GM19099 (cell line): Measurements from ENCODE around the gene HCFC2.

Source experiments
- POLR2A ChIP-seq: IDR thresholded peaks from 3 replicates; pipeline ENCODE4 v1.6.1; 2011; ENCODE audit warnings: low read depth; ENCODE audit not compliant: insufficient read length; ENCODE audit errors: extremely low read depth

HCFC2 gene

GRCh38 chr12:104137001-104137901, 72.9 kb downstream of the HCFC2 start:
- TF ChIP-seq POLR2A = peak; percentile 67

GRCh38 chr12:104137902-104138796, 73.8 kb downstream of the HCFC2 start, which contains the start of gene NFYB:
NFYB (minus strand) TSS chr12:104138210; CDS start chr12:104135453, 2,757 bp downstream.
- TF ChIP-seq POLR2A = peak; percentile 89

GRCh38 chr12:104138797-104139152, 74.4 kb downstream of the HCFC2 start:
- TF ChIP-seq POLR2A = no peak

GRCh38 chr12:104142543-104142942, 78.2 kb downstream of the HCFC2 start:
- TF ChIP-seq POLR2A = no peak

- TF ChIP-seq POLR2A = no peak
Measured at GRCh38 chr12:104143002-104143401, 78.7 kb downstream of the HCFC2 start.

GRCh38 chr12:104143918-104144317, 79.6 kb downstream of the HCFC2 start:
- no peak for TF ChIP-seq POLR2A

- TF ChIP-seq POLR2A = no peak
Measured at GRCh38 chr12:104147346-104147745, 83.0 kb downstream of the HCFC2 start.

- no peak for TF ChIP-seq POLR2A
Measured at GRCh38 chr12:104150416-104150815, 86.1 kb downstream of the HCFC2 start.

GRCh38 chr12:104152685-104153241, 88.4 kb downstream of the HCFC2 start:
- no peak for TF ChIP-seq POLR2A

GRCh38 chr12:104154286-104154685, 90.0 kb downstream of the HCFC2 start:
- TF ChIP-seq POLR2A = no peak

GRCh38 chr12:104154806-104155205, 90.5 kb downstream of the HCFC2 start:
- no peak for TF ChIP-seq POLR2A
